GM12878 (cell line): Measurements from ENCODE around the gene GLO1. TPM values are rescaled to one million over a fixed set of nuclear protein-coding genes. Genes with fewer than 3 reads are reported as not detected.

Source experiments
- ATAC-seq: fragments of 200-7000 bp; cut with Tn5 transposase; 3 replicates; pipeline ENCODE4 v1.9.1; 2020; ENCODE audit warnings: mild to moderate bottlenecking, moderate library complexity
- BruUV-seq: library from RNA; stranded (reverse); fragments of 400-500 nt; replicated peaks from 2 replicates; lab custom pipeline; 2021; lab: Mats Ljungman, UMichigan
- CTCF ChIA-PET: fragments of 300-600 bp; sonication (Branson Sonifier 250); formaldehyde crosslinking; extraction: SDS; loops from one replicate; lab custom pipeline; 2021; ENCODE audit warnings: inconsistent platforms; lab: Yijun Ruan, JAX
- POLR2A ChIA-PET: fragments of 350-600 bp; formaldehyde crosslinking; extraction: SDS; loops from one replicate; lab custom pipeline; 2021; ENCODE audit warnings: inconsistent platforms; lab: Charles Lee
- RAD21 ChIA-PET: fragments of 300-600 bp; sonication (Branson Sonifier 250); formaldehyde crosslinking; loops from one replicate; lab custom pipeline; 2023; ENCODE audit warnings: antibody characterized with exemption; ENCODE audit not compliant: unreplicated experiment; lab: Charles Lee
- SMC1A ChIA-PET: fragments of 300-600 bp; sonication (Branson Sonifier 250); formaldehyde crosslinking; loops from one replicate; lab custom pipeline; 2023; ENCODE audit not compliant: unreplicated experiment, uncharacterized antibody; lab: Charles Lee
- DNase-seq: peaks from one replicate; pipeline ENCODE4 v3.0.0-alpha.2; 2011; ENCODE audit warnings: low read depth, low spot score
- FAIRE-seq: peaks from 3 replicates; lab custom pipeline; 2011; peaks lifted over from hg19 to GRCh38; lab: Jason Lieb, UNC
- H2AFZ ChIP-seq: 2 replicates; pipeline ENCODE4 v1.6.0; 2011; ENCODE audit warnings: low read depth, low read length, control low read depth; ENCODE audit not compliant: control insufficient read depth
- H3K27ac ChIP-seq: 2 replicates; pipeline ENCODE4 v1.5.1; 2011; ENCODE audit warnings: control low read depth; ENCODE audit not compliant: control insufficient read depth, insufficient read depth
- H3K27me3 ChIP-seq, 2 experiments: replicated peaks in 1 of 2; 2 replicates each; pipeline versions ENCODE4 v1.6.0 to v1.6.1; 2011; ENCODE audit warnings: low read length in 1 of 2; ENCODE audit not compliant: control insufficient read depth in 2 of 2, insufficient read depth in 2 of 2
- H3K36me3 ChIP-seq, 2 experiments: 2 replicates each; pipeline ENCODE4 v1.5.1; 2011; ENCODE audit warnings: low read length in 1 of 2; ENCODE audit not compliant: control insufficient read depth in 2 of 2, insufficient read depth in 2 of 2
- H3K4me1 ChIP-seq: 2 replicates; pipeline ENCODE4 v1.6.1; 2011; ENCODE audit warnings: mild to moderate bottlenecking, low read length, moderate library complexity, mixed read lengths; ENCODE audit not compliant: control insufficient read depth, insufficient read depth
- H3K4me2 ChIP-seq: 2 replicates; pipeline ENCODE4 v1.6.0; 2011; ENCODE audit warnings: control low read depth; ENCODE audit not compliant: control insufficient read depth, insufficient read depth
- H3K4me3 ChIP-seq: fragments of 200-600 bp; sonication (generic); 2 replicates; pipeline ENCODE4 v1.5.1; 2016
- H3K79me2 ChIP-seq: 2 replicates; pipeline ENCODE4 v1.6.0; 2011; ENCODE audit warnings: low read length; ENCODE audit not compliant: control insufficient read depth, insufficient read depth
- H3K9ac ChIP-seq: 2 replicates; pipeline ENCODE4 v1.8.0; 2011; ENCODE audit warnings: low read length, control low read depth, mixed read lengths; ENCODE audit not compliant: control insufficient read depth, insufficient read depth
- H3K9me3 ChIP-seq: replicated peaks from 3 replicates; pipeline ENCODE4 v1.5.1; 2011; ENCODE audit warnings: mild to moderate bottlenecking, low read length; ENCODE audit not compliant: control insufficient read depth, insufficient read depth
- H4K20me1 ChIP-seq: 2 replicates; pipeline ENCODE4 v1.6.0; 2011; ENCODE audit not compliant: control insufficient read depth, insufficient read depth
- BRCA1 ChIP-seq: IDR thresholded peaks from 2 replicates; pipeline ENCODE4 v1.6.1; 2011; ENCODE audit warnings: low read depth, low read length, improper control_type of control experiment
- LARP7 ChIP-seq: fragments of 450-650 bp; IDR thresholded peaks from 2 replicates; pipeline ENCODE4 v1.6.1; 2017; ENCODE audit warnings: mild to moderate bottlenecking
- WGBS: methylation state at CpG from one replicate; pipeline ENCODE4 v1.1.6; 2016; ENCODE audit warnings: low lambda C conversion rate; ENCODE audit not compliant: insufficient replicate concordance, insufficient coverage; ENCODE audit errors: missing lambda C conversion rate; 5-methylcytosine and 5-hydroxymethylcytosine counted together
- in situ Hi-C: fragments of 300-500 bp; cut with MboI; formaldehyde crosslinking; loops from 9 replicates; pipeline ENCODE4 v1.14.3; 2018; ENCODE audit warnings: mixed read lengths
- intact Hi-C: fragments of 100-400 bp; cut with micrococcal nuclease; formaldehyde crosslinking; loops from one replicate; pipeline ENCODE4 v1.14.2; 2022; ENCODE audit not compliant: unreplicated experiment
- polyA plus RNA-seq, 11 experiments: library from polyadenylated mRNA; depleted of rRNA in 4 of 11; unstranded in 6 of 11; stranded (reverse) in 5 of 11; fragments of >200 nt; fragmentation: Nextera tagmentation in 4 of 11; fragmentation: Illumina TruSeq in 1 of 11; extraction: Ambion mirVana in 4 of 11; extraction: Trizol in 1 of 11; gene quantifications; 1 replicate in 1 of 11; 2 replicates in 10 of 11; pipeline versions ENCODE4 v1.2.1 to v1.2.3, GENCODE V29; 2011 to 2016; ENCODE audit warnings: inconsistent platforms in 2 of 11, missing spikeins in 2 of 11, low read depth in 1 of 11
- total RNA-seq, 4 experiments: library from RNA; depleted of rRNA in 3 of 4; stranded (reverse); fragments of >200 nt in 3 of 4; fragmentation: Illumina TruSeq in 1 of 4; extraction: Trizol in 1 of 4; gene quantifications; 2 replicates each; pipeline versions ENCODE4 v1.2.1 to v1.2.3, GENCODE V29; 2013 to 2021
- TF ChIP-seq, protein P1 (sequence below): fragments of 450-650 bp; IDR thresholded peaks from 2 replicates; pipeline ENCODE4 v1.6.1; 2018; ENCODE audit warnings: mild to moderate bottlenecking, low read depth, moderate library complexity; ENCODE audit not compliant: partially characterized antibody
- TF ChIP-seq, protein P2 (sequence below): fragments of 450-650 bp; IDR thresholded peaks from 2 replicates; pipeline ENCODE4 v1.6.1; 2017; ENCODE audit warnings: antibody characterized with exemption, mild to moderate bottlenecking, moderate library complexity
- TF ChIP-seq, protein P3 (sequence below): fragments of 150-350 bp; IDR thresholded peaks from 2 replicates; pipeline ENCODE4 v1.6.1; 2016; ENCODE audit warnings: low read depth, low read length

The GLO1 gene
- total and polyA plus RNA-seq, 10 of the 15 experiments (the other 5 are each of a cell fraction or from before 2014, with no cell fraction given) = 105 to 227 (median 150) TPM

DNA sequence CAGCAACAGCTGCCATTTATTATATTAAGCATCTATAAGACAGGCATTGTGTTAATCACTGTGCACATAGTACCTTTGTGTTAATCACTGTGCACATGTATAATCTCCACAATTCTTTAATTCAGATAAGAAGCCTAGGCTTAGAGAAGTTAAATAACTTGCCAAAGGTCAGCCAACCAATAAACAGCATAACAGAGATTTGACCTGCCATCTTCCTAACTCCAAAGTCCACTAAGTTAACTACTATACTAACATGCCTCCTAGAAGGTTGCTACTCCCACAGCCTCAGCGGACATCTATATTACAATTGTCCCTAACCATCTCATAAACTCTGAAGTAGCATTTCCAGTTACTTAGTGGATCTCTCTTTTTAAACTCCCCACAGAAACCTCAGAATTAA lies 66.9 kb downstream of the GLO1 start:
- ChIA-PET RAD21 (no interaction called here), CTCF (no interaction called here)
- no peak overlapping the region for H3K4me2 ChIP-seq
- in situ Hi-C loops = no loop called here
- no peaks in the 10 kb centered on the region; the same call in none of the 2 replicates for H3K79me2 ChIP-seq
- ATAC-seq = no peak
- 100% methylated on average over 1 of the region's 1 CpG for WGBS
- H3K9me3 ChIP-seq = no peaks in the 10 kb centered on the region
- H3K9ac ChIP-seq = no peak overlapping the region
- no peak overlapping the region for H2AFZ ChIP-seq
- H3K27me3 ChIP-seq = no peaks in the 10 kb centered on the region
- H3K36me3 ChIP-seq = no peaks in the 10 kb centered on the region
- peaks cover 5% of the 10 kb centered on the region; the same call in 1 of the 2 replicates for H3K4me1 ChIP-seq
- BruUV-seq = no TSS peak
- no peak overlapping the region for H3K27ac ChIP-seq
- no peak for DNase-seq
- TF ChIP-seq, protein P1, sequence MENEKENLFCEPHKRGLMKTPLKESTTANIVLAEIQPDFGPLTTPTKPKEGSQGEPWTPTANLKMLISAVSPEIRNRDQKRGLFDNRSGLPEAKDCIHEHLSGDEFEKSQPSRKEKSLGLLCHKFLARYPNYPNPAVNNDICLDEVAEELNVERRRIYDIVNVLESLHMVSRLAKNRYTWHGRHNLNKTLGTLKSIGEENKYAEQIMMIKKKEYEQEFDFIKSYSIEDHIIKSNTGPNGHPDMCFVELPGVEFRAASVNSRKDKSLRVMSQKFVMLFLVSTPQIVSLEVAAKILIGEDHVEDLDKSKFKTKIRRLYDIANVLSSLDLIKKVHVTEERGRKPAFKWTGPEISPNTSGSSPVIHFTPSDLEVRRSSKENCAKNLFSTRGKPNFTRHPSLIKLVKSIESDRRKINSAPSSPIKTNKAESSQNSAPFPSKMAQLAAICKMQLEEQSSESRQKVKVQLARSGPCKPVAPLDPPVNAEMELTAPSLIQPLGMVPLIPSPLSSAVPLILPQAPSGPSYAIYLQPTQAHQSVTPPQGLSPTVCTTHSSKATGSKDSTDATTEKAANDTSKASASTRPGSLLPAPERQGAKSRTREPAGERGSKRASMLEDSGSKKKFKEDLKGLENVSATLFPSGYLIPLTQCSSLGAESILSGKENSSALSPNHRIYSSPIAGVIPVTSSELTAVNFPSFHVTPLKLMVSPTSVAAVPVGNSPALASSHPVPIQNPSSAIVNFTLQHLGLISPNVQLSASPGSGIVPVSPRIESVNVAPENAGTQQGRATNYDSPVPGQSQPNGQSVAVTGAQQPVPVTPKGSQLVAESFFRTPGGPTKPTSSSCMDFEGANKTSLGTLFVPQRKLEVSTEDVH = no peak
- TF ChIP-seq, all 136 proteins: peak for 0
- no peak for FAIRE-seq
- Histone ChIP-seq H4K20me1 (no peaks in the 10 kb centered on the region), H3K4me3 (no peak overlapping the region)
- ChIA-PET SMC1A (no interaction called here), POLR2A (no interaction called here)
- intact Hi-C loops = no loop called here

DNA sequence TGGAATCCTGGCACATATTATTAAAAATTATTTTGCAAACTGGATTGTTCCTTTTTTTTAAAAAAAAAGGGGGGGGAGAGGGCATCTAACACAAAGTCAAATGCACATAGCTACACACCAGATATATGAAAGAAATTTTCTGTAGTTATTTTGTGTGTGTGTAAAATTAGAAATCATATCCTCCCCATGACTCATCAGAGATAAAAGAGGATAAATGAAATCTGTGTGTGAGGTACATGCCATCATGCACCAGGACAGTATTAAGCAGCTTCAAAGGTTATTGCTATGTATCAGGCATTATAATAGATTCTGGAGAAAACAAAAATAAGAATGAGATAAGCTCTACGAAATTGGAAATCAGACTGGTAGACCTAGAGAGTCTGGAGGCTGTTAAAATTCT lies 68.4 kb downstream of the GLO1 start:
- FAIRE-seq (no peak), ATAC-seq (no peak), DNase-seq (no peak)
- H3K9me3 ChIP-seq = no peaks in the 10 kb centered on the region
- no peaks in the 10 kb centered on the region for H4K20me1 ChIP-seq
- SMC1A ChIA-PET = interaction anchor here (1.2 to 1.6 kb wide), 2 partner anchors 15 to 22 kb away, joined by 3 to 4 read pairs; no protein-coding TSS in a partner anchor
- no TSS peak for BruUV-seq
- H3K4me2 ChIP-seq = no peak overlapping the region
- no peaks in the 10 kb centered on the region for H3K27me3 ChIP-seq
- H2AFZ ChIP-seq = no peak overlapping the region
- in situ Hi-C loops = no loop called here
- POLR2A ChIA-PET = no interaction called here
- H3K9ac ChIP-seq = no peak overlapping the region
- H3K4me1 ChIP-seq = no peaks in the 10 kb centered on the region
- CTCF ChIA-PET = interaction anchor here (1.3 kb wide), 1 partner anchor 9 kb away, joined by 3 read pairs; no protein-coding TSS in a partner anchor
- intact Hi-C loops = no loop called here
- H3K36me3 ChIP-seq = no peaks in the 10 kb centered on the region
- H3K4me3 ChIP-seq = no peak overlapping the region
- no peaks in the 10 kb centered on the region; the same call in 1 of the 2 replicates for H3K79me2 ChIP-seq
- 88% methylated on average over 1 of the region's 1 CpG for WGBS
- RAD21 ChIA-PET = no interaction called here
- H3K27ac ChIP-seq = no peak overlapping the region
- no peak for TF ChIP-seq BRCA1
- TF ChIP-seq, protein P2, sequence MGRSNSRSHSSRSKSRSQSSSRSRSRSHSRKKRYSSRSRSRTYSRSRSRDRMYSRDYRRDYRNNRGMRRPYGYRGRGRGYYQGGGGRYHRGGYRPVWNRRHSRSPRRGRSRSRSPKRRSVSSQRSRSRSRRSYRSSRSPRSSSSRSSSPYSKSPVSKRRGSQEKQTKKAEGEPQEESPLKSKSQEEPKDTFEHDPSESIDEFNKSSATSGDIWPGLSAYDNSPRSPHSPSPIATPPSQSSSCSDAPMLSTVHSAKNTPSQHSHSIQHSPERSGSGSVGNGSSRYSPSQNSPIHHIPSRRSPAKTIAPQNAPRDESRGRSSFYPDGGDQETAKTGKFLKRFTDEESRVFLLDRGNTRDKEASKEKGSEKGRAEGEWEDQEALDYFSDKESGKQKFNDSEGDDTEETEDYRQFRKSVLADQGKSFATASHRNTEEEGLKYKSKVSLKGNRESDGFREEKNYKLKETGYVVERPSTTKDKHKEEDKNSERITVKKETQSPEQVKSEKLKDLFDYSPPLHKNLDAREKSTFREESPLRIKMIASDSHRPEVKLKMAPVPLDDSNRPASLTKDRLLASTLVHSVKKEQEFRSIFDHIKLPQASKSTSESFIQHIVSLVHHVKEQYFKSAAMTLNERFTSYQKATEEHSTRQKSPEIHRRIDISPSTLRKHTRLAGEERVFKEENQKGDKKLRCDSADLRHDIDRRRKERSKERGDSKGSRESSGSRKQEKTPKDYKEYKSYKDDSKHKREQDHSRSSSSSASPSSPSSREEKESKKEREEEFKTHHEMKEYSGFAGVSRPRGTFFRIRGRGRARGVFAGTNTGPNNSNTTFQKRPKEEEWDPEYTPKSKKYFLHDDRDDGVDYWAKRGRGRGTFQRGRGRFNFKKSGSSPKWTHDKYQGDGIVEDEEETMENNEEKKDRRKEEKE = no peak
- TF ChIP-seq LARP7 = no peak
- TF ChIP-seq, protein P3, sequence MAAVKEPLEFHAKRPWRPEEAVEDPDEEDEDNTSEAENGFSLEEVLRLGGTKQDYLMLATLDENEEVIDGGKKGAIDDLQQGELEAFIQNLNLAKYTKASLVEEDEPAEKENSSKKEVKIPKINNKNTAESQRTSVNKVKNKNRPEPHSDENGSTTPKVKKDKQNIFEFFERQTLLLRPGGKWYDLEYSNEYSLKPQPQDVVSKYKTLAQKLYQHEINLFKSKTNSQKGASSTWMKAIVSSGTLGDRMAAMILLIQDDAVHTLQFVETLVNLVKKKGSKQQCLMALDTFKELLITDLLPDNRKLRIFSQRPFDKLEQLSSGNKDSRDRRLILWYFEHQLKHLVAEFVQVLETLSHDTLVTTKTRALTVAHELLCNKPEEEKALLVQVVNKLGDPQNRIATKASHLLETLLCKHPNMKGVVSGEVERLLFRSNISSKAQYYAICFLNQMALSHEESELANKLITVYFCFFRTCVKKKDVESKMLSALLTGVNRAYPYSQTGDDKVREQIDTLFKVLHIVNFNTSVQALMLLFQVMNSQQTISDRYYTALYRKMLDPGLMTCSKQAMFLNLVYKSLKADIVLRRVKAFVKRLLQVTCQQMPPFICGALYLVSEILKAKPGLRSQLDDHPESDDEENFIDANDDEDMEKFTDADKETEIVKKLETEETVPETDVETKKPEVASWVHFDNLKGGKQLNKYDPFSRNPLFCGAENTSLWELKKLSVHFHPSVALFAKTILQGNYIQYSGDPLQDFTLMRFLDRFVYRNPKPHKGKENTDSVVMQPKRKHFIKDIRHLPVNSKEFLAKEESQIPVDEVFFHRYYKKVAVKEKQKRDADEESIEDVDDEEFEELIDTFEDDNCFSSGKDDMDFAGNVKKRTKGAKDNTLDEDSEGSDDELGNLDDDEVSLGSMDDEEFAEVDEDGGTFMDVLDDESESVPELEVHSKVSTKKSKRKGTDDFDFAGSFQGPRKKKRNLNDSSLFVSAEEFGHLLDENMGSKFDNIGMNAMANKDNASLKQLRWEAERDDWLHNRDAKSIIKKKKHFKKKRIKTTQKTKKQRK = no peak
